Hepatic stellate cell (primary cell): ENCODE measurements around the gene TUBA1C.
A peak's percentile ranks its signal among the peaks of the same experiment; 100 is the strongest.

Experiments used
- DNase-seq: peaks from one replicate; pipeline ENCODE4 v3.0.0; 2011; ENCODE audit warnings: low spot score

TUBA1C gene

DNA sequence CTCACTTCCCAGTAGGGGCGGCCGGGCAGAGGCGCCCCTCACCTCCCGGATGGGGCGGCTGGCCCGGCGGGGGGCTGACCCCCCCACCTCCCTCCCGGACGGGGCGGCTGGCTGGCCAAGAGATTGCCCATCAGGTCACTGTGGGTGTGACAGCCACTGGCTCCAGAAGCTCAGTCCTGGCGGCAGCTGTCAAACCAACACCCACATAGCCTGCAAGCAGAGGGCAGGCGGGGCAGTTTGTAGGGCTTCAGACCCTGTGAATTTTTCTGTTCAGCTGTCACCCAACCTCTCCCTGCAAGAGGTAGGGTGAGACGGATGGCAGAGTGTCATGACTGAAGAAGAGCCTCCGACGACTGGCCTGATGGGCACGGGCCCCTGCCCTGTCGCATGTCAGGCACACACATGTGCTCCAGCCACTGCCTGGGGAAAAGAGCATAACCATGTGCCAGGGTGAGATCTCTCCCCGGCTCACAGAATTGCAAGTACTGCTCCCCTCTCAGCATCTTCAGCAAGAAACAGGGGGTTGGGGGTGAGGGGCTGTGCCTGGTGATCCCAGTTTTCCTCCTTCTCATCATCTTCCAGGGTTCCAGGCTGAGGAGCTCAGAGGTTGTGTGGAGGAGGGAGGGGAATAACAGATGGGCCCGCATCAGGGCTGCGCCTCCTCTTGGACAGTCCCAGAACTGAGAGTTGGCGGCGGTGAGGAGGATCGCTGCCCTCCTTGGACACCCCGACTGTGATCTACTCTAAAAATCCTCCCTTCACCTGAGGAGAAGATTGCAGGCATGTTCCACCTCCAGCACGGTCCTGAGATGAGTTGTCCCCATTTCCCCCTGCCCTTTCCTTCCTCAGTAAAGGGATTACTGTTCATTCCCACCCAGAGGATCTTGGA lies 18.9 kb downstream of the TUBA1C start:
- DNase-seq: no peak

DNA sequence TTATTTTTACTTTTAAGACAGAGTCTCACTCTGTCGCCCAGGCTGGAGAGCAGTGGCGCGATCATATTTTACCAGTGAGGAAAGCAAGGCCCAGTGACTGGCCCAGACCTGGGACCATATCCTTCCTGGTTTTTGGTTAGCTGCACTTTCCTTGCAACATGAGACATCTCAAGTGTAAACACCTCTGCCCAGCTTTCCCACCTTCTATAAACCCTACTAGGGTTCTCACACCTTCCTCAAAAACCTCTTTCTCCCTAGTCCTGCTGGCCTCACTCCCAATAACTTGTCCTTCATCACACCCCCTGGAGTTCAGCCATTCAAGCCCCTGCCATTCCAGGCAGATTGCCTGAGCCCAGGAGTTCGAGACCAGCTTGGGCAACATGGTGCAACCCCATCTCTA lies 19.8 kb downstream of the TUBA1C start:
- no peak for DNase-seq

DNA sequence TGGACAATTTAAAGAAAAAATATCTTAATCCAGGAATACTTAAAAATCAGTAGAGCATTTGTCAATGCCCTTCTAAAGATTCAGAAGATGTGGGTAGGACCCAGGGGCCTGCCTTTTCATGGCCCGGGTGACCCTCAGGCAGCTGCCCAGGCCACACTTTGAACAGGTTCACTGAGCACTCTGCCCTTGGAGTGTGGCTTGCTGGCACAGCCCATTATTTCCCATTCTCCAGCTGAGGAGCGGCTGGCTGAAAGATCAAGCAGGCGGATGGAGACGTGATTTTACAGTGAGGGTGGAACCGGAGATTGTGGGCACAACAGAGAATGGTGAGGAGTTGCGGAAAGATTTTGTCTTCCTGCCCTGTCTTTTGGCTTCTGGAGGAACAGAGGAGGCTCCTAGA lies 23.0 kb downstream of the TUBA1C start:
- no peak for DNase-seq

DNA sequence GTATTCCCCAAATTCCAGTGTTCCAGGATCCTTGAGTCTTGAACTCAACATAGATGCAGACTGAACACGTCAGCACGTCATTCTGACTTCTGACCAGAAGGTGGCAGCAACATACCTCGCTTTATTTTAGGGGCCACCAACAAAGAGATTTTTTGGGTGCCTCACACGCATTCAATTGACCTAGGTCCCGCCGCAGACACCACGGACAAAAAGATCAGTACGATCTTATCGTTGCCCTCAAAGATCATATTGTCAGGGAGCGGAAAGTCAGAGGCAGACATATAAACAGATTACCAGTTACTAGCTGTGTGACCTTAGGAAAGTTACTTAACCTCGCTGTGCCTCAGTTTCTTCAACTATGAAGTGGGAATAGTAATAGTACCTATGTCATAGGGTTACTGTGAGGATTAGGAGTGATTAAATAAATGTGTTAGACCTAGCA lies 23.6 kb downstream of the TUBA1C start:
- peak; percentile 73 for DNase-seq

DNA sequence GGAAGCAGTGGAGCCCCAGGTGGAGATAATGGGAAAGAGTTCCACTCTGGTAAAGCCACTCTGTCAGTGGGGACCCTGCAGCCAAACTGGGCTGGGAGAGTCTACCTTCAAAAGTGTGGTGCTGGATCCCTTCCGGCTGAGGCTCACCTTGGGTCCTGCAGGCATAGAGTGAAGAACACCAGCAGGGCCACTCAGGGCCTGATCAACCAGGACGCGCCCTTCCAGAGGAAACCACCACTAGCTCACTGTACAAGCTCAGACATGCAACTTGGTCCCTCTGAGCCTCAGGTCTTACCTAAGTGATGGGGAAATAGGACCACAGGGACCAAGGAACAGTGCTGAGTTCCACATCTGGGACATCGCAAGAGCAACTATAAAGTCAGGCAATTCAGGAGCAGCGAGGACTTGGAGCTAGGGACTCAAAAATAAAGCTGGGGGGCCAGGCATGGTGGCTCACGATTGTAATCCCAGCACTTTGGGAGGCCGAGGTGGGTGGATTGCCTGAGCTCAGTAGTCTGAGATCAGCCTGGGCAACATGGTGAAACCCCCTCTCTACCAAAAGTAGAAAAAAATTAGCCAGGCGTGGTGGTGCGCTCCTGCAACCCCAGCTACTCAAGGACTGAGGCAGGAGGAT lies 24.2 kb downstream of the TUBA1C start:
- DNase-seq: no peak

DNA sequence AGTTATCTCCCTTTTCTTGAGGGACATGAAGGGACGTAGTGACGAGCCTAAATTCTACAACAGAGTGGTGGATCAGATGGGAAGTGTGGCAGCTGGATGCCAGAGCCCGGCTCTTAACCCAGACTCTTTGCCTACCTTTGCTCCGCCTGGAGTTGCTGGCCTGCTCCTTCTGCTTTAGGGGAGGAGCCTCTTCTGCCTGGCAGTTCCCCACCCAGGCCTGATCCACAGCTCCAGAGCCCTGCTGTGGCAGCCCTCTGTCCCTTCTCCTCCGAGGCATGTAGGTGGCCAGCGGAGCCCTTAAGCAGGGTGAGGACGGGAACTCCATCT lies 27.8 kb downstream of the TUBA1C start:
- DNase-seq: no peak

DNA sequence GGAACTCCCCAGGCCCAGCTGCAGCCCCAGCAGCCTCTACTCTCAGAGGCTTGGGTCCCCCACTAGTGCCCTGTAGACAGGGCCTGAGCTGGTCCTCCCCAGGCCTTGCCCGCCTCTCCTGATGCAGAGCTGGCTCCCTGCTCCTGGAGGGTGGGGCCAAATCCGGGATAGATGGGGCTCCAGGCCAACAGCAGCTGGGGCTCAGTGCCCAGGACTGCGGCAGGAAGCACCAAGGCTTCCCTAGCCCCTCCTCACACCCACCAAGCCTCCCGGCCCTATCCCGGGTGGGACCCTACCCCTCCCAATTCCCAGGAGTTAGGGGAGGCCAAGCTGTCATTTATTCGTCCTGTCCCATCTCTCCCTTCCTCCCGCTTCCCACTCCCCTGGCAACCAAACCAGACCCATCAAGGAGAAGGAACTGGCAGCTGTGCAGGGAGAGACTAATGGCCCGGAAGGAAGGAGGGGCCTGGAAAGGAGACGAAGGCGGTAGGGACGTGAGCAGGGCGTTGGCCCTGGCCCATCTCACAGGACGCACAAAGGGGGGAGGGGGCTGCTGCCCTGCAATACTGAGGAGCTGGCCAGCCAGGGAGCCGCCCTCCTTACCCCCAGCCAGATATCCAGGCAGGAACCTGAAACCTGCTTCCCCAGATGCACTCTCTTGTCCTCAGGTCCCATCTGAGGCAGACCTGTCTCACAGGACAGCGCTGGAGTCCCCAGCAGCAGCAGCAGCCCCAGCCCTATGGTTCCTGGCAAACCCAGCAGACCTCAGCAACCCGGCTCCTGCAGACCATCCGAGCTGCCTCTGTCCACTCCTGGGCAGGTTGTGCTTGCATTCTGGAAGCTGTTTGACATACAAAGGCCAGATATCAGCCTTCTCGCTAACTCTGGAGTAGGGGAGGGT lies 28.4 kb downstream of the TUBA1C start:
- DNase-seq: no peak

DNA sequence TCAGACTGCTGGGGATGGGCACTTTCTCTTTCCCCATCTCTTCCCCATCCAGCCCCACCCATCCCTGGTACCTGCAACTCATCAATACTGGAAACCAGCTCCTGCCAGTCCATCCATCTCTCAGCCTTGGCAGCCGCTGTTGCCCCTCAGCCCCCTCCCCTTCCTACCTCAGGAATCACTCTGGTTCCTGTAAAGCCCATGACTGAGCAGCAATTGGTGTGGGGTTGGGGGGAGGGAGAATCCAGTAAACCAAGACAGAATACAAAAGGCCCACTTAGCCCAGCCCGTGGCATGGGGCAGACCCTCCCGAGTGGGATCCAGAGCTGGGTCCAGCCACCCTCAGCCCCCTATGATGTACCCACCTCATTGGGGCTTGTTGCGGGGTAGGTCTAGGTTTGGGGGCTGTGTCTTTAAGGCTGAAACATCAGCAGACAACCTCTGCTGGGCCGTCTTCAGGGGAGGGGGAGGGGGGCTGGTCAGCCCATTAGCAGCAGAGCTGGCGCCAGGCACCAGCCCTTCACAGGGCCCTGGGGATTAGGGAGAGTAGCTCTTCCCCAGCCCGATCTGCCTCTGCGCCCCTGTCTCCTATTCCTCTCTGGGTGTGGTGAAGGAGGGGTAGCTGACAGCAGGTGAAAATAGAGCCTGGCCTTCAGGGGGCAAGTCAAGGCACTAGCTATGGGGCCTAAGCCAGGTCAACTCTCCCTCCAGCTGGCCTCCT lies 29.4 kb downstream of the TUBA1C start:
- DNase-seq: no peak

DNA sequence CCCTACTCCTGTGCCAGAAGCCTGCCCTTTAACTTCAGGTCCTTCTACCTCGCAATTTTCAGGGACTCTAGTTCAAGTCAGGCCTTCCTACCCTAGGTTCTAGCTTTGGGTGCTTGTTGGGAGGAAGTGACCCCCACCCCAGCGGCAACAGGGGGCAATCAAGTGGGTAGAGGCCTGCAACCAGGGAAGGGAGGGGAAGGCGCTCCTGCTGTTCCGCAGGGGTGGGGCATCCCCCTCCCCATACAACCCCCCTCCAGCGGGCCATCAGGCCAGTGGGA lies 29.9 kb downstream of the TUBA1C start:
- DNase-seq: no peak

DNA sequence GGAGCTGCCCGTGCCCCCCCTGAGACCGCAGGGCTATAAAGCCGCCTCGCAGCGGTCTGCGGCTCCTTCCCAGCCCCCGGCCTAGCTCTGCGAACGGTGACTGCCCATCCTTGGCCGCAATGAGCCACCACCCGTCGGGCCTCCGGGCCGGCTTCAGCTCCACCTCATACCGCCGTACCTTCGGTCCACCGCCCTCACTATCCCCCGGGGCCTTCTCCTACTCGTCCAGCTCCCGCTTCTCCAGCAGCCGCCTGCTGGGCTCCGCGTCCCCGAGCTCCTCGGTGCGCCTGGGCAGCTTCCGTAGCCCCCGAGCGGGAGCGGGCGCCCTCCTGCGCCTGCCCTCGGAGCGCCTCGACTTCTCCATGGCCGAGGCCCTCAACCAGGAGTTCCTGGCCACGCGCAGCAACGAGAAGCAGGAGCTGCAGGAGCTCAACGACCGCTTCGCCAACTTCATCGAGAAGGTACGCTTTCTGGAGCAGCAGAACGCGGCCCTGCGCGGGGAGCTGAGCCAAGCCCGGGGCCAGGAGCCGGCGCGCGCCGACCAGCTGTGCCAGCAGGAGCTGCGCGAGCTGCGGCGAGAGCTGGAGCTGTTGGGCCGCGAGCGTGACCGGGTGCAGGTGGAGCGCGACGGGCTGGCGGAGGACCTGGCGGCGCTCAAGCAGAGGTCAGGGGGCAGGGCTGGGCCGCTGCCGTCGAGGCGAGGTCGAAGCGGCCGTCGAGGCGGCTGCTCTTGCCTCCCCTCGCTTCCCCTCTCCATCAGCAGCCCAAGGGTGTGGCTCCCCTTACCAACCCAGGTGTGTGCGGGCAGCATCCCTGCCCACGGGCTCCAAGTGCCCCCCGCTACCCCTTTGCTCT lies 30.4 kb downstream of the TUBA1C start, which contains the start of gene PRPH:
PRPH (plus strand) TSS at position 66 of the 855 bp plus-strand sequence; CDS start at position 120, 54 bp downstream.
- no peak for DNase-seq

DNA sequence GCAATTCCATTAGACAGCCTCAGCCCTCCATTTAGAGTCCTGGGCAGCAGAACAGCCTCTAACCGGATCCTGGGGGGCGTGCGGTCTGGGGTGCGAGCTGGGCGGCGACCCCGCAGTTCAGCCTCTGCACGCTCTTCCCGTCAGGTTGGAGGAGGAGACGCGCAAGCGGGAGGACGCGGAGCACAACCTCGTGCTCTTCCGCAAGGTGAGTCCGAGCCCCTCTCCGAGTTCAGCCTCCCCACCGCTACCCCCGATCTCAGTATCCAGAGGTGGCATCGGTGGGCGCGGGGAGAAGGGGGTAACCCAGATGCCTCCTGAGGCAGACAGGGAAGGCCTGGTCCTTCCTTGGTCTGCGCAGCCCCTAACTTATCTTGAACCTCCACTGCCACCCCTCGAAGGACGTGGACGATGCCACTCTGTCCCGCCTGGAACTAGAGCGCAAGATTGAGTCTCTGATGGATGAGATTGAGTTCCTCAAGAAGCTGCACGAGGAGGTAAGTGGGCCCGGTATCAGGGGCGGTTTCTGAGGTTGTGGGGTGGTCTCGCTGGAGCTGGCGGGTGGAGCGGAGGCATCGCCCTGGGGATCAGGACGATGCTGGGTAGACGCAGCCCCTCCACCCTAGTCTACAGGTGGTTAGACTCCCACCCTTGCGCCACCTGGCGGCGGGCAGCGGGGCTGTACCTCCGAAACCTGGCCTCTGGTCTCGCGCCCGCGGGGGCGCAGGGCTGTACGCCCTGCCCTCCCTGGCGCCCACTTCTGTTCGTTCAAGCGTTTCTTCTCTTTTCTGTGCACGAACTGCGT lies 31.4 kb downstream of the TUBA1C start:
- no peak for DNase-seq

DNA sequence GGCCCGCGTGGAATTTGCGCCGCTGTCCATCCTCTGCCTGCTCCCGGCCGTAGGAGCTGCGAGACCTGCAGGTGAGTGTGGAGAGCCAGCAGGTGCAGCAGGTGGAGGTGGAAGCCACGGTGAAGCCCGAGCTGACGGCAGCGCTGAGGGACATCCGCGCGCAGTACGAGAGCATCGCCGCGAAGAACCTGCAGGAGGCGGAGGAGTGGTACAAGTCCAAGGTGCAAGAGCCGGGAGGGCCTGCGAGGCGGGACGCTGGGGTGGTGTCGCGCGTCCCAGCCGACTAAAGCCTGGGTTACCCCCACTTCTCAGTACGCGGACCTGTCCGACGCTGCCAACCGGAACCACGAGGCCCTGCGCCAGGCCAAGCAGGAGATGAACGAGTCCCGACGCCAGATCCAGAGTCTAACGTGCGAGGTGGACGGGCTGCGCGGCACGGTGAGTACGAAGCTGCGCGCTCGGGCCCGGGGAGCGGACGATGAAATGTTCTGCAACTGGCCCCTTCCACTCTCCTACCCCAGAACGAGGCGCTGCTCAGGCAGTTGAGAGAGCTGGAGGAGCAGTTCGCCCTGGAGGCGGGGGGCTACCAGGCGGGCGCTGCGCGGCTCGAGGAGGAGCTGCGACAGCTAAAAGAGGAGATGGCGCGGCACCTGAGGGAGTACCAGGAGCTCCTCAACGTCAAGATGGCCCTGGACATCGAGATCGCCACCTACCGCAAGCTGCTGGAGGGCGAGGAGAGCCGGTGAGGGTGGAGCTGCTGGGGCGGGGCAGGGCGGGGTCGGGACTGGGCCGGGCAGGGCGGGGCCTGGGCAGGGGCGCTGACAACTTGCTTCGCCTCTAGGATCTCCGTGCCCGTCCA lies 32.2 kb downstream of the TUBA1C start:
- DNase-seq: no peak

DNA sequence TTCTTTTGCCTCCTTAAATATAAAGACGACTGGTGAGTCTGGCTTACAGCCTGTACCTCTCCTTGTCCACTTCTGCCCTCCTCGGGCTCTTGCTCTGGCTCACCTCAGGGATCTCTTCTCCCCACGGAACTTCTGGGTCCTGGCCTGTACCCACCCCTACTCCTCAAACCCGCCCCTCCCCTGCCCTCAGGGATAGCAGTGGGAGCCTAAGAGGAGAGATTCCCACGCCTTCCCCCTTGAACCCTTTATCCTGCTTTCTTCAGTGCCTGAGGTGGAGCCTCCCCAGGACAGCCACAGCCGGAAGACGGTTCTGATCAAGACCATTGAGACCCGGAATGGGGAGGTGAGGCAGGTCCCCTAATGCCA lies 32.8 kb downstream of the TUBA1C start:
- no peak for DNase-seq

DNA sequence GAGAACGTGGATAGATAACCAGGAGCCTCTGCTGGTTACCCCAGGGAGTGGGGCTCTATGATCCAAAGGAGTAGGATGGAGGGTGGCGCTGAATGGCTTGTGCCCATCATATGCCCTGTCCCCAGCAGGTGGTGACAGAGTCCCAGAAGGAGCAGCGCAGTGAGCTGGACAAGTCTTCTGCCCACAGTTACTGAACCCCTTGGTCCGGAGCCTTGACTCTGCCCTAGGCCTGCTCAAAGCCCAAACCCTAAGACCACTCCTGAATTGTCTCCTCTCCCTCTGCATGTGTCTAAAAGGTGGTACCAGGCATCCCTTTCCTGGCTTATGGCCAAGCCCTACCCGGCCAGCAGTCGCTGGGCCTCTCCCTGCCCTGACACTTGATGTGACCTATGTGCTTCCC lies 33.3 kb downstream of the TUBA1C start:
- no peak for DNase-seq

DNA sequence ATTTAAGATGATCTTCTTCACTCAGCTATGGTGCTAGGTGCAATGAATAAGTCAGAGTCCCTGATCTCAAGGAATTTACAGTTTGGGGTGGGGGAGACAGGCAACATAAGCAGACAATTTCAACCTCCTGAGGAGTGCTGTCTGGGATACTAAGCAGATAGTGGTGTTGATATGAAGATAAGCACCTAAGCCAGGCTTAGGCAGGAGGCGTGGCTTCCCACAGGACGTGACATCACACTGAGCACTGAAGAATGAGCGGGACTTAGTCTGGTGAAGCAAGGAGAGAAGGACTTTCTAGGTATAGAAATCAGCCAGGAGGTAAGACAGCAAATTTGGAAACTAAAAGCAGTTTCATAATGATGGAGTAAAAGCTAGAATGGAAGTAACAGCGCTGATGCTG lies 36.9 kb downstream of the TUBA1C start:
- no peak for DNase-seq

DNA sequence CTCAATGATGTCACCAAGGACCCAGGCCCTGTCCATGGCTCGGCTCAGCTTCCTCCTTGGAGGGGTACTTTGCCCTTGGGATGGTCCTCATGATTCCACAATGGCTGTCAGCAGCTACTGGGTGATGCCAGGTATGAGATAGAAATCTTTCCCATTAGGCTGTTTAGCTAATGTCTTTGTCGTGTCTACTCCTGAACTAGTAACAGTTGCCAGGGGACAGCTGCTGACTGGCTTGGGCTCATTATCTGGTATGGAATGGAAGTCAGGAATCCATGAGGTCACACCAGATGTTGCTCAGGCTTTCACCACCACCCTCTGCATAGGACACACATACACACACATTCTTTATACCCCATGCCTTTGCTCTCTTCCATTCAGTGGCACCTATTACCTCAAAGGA lies 39.3 kb downstream of the TUBA1C start:
- peak; percentile 53 for DNase-seq

DNA sequence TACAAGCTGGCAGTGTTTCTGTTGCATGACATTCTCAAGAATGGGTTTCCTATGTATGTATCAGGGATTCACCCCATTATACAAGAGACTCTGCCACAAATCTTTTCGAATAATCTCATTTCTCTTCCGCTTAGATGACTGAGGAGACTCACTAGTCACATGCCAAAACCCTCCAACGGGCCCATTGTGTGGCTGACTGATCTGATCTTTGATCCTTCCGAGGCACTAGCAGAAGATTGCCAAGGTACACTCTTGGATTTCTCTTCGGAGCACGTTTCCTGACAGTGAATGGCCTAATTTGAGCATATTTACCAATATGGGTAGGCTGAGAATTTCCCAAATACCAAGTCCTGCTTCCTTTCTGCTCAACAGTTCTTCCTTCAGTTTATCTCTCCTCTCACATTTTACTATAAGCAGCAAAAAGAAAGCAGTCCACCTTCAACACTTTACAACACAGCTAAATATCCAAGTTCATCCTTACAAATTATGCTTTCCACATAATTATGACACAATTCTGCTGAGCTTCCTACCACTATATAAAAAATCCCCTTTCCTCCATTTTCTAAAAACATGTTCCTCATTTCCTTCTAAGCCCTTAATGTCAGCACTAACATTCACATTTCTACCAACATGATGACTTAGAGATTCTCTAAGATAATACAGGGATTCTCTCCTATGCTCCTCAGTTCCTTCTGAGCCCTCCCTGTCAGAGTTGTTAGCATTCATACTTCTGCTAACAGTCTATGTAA lies 41.1 kb downstream of the TUBA1C start:
- DNase-seq: no peak

DNA sequence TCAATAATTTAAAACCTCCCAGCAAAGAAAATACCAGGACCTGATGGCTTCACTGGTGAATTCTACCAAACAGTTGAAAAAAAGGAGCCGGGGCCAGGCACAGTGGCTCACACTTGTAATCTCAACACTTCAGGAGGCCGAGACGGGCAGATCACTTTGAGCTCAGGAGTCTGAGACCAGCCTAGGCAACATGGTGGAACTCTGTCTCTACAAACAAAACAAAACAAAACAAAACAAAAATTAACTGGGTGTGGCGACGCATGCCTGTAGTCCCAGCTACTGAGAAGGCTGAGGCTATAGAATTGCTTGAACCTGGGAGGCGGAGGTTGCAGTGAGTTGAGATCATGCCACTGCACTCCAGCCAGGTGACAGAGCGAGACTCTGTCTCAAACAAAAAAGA lies 44.5 kb downstream of the TUBA1C start:
- no peak for DNase-seq
